Body of pancreas (tissue), 4 donors: ENCODE results near the gene USP27X. TPM values are rescaled to one million over a fixed set of nuclear protein-coding genes. Genes with fewer than 3 reads are reported as not detected.
A peak's percentile ranks its signal among the peaks of the same experiment; 100 is the strongest.

ENCODE experiments used
- ATAC-seq: fragments of 150-250 bp; one replicate; pipeline ENCODE4 v1.9.1; 2016
- DNase-seq, 4 donors: peaks; one replicate each; pipeline ENCODE4 v3.0.0-alpha.2; 2019
- H3K27ac ChIP-seq, 4 donors: fragments of 200-600 bp; sonication (generic); 1 replicate in 3 of 4; 2 replicates in 1 of 4; pipeline versions ENCODE4 v1.5.1 to v1.6.1; 2016 to 2019; ENCODE audit warnings: mild to moderate bottlenecking in 1 of 4, mixed read lengths in 1 of 4, moderate library complexity in 1 of 4
- H3K27me3 ChIP-seq, 2 donors: fragments of 200-600 bp; sonication (generic); one replicate each; pipeline ENCODE4 v1.6.0; 2016; ENCODE audit warnings: mild to moderate bottlenecking in 1 of 2
- H3K36me3 ChIP-seq, 2 donors: fragments of 200-600 bp; sonication (generic); replicated peaks in 1 of 2; 2 replicates each; pipeline ENCODE4 v1.5.1; 2016; ENCODE audit warnings: low read depth in 2 of 2; ENCODE audit not compliant: insufficient read depth in 1 of 2
- H3K4me1 ChIP-seq: fragments of 200-600 bp; sonication (generic); one replicate; pipeline ENCODE4 v1.6.0; 2016
- H3K4me3 ChIP-seq, 2 donors: fragments of 200-600 bp; sonication (generic); 1 replicate in 1 of 2; 2 replicates in 1 of 2; pipeline ENCODE4 v1.5.1; 2016 to 2019
- H3K9me3 ChIP-seq, 3 donors: fragments of 200-600 bp; sonication (generic); 1 replicate in 2 of 3; 2 replicates in 1 of 3; pipeline ENCODE4 v1.5.1; 2016
- POLR2A ChIP-seq, 3 donors: fragments of 450-650 bp; IDR thresholded peaks; one replicate each; pipeline ENCODE4 v1.6.1; 2016; ENCODE audit warnings: antibody characterized with exemption in 3 of 3, mild to moderate bottlenecking in 2 of 3
- WGBS, 2 donors: methylation state at CpG; one replicate each; pipeline ENCODE4 v1.1.5; 2017; 5-methylcytosine and 5-hydroxymethylcytosine counted together
- intact Hi-C: fragments of 100-400 bp; cut with DNase I; formaldehyde crosslinking; loops from one replicate; pipeline ENCODE4 v1.15.1; 2023
- total RNA-seq, 2 donors: library from RNA; depleted of rRNA; stranded (reverse); fragments of >200 nt; gene quantifications; one replicate each; pipeline ENCODE4 v1.1.0, GENCODE V29; 2016
- TF ChIP-seq, protein P1 (sequence below), 7 experiments: fragments of 450-650 bp in 4 of 7; fragments of 200-600 bp in 3 of 7; sonication (generic) in 3 of 7; IDR thresholded peaks; one replicate each; pipeline ENCODE4 v1.5.1; 2016 to 2019; ENCODE audit warnings: antibody characterized with exemption in 7 of 7

The USP27X gene
- total RNA-seq, 2 donors from 2014 or later: 0.99 to 1.3 TPM

DNA sequence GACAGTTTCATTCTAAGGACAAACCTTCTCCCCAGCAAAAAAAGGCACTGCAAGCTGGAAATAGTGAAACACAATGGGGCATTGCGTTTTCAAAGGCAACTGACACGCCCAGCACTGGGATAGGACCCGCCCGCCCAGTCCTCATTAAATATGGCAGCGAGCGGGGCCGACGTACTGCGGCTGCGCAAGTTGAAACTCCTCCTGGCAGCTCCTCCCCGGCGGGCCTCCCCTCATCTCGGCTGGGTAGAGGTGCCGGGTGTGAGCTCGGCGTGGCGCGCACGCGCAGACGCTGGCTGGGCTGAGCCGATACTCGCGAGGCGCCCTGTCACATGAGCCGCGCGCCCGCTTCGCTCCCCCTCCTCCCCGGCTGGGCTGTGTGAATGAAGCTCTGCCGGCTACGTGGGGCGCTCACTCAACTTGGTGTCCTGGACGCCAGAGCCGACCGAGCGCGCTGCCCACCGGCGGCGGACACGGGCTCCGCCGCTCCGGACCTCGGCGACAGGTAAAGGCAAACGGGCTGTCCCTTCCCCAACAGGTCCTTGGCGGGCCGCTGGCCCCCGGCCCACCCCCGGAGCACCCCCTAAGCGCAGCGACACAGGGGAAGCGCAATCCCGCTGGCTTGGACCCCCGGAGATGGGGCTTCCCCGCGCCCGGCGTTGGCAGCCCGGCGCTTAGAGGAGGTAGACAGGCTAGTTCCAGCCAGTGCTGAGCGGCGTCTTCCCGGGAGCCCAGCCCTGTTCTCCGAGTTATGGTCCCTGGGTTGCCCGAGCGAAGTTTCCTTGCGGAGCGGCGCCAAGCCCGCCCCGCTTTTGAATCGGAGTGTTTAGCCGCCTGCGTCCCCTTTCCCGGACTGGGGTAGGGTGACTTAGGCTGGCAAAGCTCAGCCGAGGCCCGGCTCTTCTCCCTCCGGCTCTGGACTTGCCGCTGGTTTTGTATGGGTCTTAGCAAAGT is 43.3 kb downstream of the USP27X start, which contains the start of gene CLCN5:
Gene CLCN5 (plus strand): TSS at position 306 of the 951 bp plus-strand sequence. CDS start 2,703 bp downstream, outside the sequence.
- WGBS, 2 donors: 0% methylated on average over 39 of the region's 83 CpGs; no CpG with 5 or more reads in 1 of the 2 donors
- Histone ChIP-seq H3K4me3 (peak within 1 kb of the TSS; percentile 35 to 50), H3K27ac (peak within 1 kb of the TSS; percentile 83 to 88 (median 86)), H3K4me1 (peaks cover 18% of the 10 kb centered on the region), H3K36me3 (no peaks in the 10 kb centered on the region), H3K27me3 (no peaks in the 10 kb centered on the region), H3K9me3 (no peaks in the 10 kb centered on the region)
- ATAC-seq (peak; percentile 98), DNase-seq (peak; percentile 95 to 98 (median 97))
- intact Hi-C loops: no loop called here
- TF ChIP-seq POLR2A (IDR thresholded peaks at IDR 0.05): peak; percentile 56 to 73 (median 69)
- TF ChIP-seq, protein P1, sequence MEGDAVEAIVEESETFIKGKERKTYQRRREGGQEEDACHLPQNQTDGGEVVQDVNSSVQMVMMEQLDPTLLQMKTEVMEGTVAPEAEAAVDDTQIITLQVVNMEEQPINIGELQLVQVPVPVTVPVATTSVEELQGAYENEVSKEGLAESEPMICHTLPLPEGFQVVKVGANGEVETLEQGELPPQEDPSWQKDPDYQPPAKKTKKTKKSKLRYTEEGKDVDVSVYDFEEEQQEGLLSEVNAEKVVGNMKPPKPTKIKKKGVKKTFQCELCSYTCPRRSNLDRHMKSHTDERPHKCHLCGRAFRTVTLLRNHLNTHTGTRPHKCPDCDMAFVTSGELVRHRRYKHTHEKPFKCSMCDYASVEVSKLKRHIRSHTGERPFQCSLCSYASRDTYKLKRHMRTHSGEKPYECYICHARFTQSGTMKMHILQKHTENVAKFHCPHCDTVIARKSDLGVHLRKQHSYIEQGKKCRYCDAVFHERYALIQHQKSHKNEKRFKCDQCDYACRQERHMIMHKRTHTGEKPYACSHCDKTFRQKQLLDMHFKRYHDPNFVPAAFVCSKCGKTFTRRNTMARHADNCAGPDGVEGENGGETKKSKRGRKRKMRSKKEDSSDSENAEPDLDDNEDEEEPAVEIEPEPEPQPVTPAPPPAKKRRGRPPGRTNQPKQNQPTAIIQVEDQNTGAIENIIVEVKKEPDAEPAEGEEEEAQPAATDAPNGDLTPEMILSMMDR (IDR thresholded peaks at IDR 0.05): no peak

DNA sequence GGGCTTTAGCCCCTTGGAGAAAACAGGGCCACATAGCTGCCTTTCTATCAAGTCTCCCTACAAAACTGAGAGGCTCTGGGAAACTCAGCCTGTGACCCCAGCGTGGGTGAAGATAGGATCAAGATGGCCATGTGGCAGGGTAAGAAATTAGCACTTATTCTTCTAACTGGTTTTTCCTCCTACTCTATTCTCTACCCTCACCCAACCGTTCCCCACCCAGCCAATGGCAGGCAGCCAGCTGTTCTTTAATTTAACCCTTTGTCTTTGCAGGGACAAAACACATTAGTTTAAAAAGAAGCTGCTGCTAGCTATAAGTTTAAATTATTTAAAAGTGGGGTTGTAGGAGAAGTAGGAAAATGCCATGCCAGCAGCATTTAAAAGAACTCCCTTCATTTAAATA is 45.9 kb downstream of the USP27X start:
- intact Hi-C loops: no loop called here
- no peaks in the 10 kb centered on the region for H3K9me3 ChIP-seq
- no peaks in the 10 kb centered on the region for H3K27me3 ChIP-seq
- 44 to 57% methylated on average over 2 of the region's 2 CpGs for WGBS, 2 donors
- ATAC-seq: no peak
- peaks cover 11% of the 10 kb centered on the region for H3K4me1 ChIP-seq
- no peak overlapping the region for H3K27ac ChIP-seq
- H3K4me3 ChIP-seq: no peak overlapping the region
- H3K36me3 ChIP-seq: no peaks in the 10 kb centered on the region
- no peak for TF ChIP-seq POLR2A (IDR thresholded peaks at IDR 0.05)
- TF ChIP-seq, protein P1 (IDR thresholded peaks at IDR 0.05): no peak
- no peak for DNase-seq

DNA sequence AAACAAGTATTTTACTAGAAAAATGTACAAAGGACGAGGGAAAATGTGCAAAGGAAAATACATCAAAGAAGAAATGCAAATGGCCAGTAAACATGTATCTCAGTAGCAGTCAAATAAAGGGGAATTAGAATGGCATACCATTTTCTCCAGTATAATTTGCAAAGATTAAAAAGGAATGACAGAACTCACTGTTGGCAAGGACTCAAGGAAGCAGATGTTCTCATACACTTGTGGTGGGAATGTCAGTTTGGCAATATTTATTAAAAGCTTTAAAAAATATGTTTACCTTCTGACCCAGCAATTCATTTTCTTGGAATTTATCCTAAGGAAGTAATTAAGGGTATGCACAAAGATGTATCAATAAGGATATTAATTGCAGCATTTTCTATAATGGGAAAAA is 50.8 kb downstream of the USP27X start:
- 60 to 75% methylated on average over 1 of the region's 1 CpG for WGBS, 2 donors
- Histone ChIP-seq H3K4me1 (no peaks in the 10 kb centered on the region), H3K36me3 (no peaks in the 10 kb centered on the region), H3K27me3 (no peaks in the 10 kb centered on the region), H3K9me3 (no peaks in the 10 kb centered on the region), H3K4me3 (no peak overlapping the region), H3K27ac (no peak overlapping the region)
- intact Hi-C loops: no loop called here
- DNase-seq: no peak
- TF ChIP-seq, protein P1 (IDR thresholded peaks at IDR 0.05): no peak
- no peak for TF ChIP-seq POLR2A (IDR thresholded peaks at IDR 0.05)
- ATAC-seq: no peak

Other genes starting within 250 kb of the USP27X start
- not detected for gene PAGE1, start 183.5 kb upstream of the USP27X start, total RNA-seq
- gene PAGE4, start 50.2 kb upstream of the USP27X start, total RNA-seq: not detected
- 1 to 10 TPM; 2.0 to 5.2 TPM for gene CLCN5, start 43.1 kb downstream of the USP27X start, total RNA-seq